ENCODE data around the gene DPYSL5.
A peak's percentile ranks its signal among the peaks of the same experiment; 100 is the strongest.

Gene DPYSL5

GRCh38 chr2:26846334-26847306 is 1.3 kb upstream of the DPYSL5 start:
- DNase-seq (ENCODE audit: low read depth) = peak; percentile 42

GRCh38 chr2:26847307-26847654 is 651 bp upstream of the DPYSL5 start:
- DNase-seq (ENCODE audit: low read depth) = no peak

- DNase-seq (ENCODE audit: low read depth) = no peak
These were observed 564 bp downstream of the DPYSL5 start for GRCh38 chr2:26848336-26849055.

- no peak for DNase-seq (ENCODE audit: low read depth)
These were observed 1.4 kb downstream of the DPYSL5 start for GRCh38 chr2:26849056-26849999.

GRCh38 chr2:26850000-26850431 is 2.1 kb downstream of the DPYSL5 start:
- no peak for DNase-seq (ENCODE audit: low read depth)

- no peak for DNase-seq (ENCODE audit: low read depth)
These were observed 2.6 kb downstream of the DPYSL5 start for GRCh38 chr2:26850505-26850904.

GRCh38 chr2:26852405-26853306 is 4.7 kb downstream of the DPYSL5 start:
- DNase-seq (ENCODE audit: low read depth) = no peak

- no peak for DNase-seq (ENCODE audit: low read depth)
These were observed 5.8 kb downstream of the DPYSL5 start for GRCh38 chr2:26853751-26854150.

GRCh38 chr2:26854283-26854827 is 6.4 kb downstream of the DPYSL5 start:
- DNase-seq (ENCODE audit: low read depth) = no peak

- DNase-seq (ENCODE audit: low read depth) = no peak
These were observed 7.5 kb downstream of the DPYSL5 start for GRCh38 chr2:26855466-26855865.

- no peak for DNase-seq (ENCODE audit: low read depth)
These were observed 11.7 kb downstream of the DPYSL5 start for GRCh38 chr2:26859622-26860021.

- DNase-seq (ENCODE audit: low read depth) = no peak
These were observed 12.4 kb downstream of the DPYSL5 start for GRCh38 chr2:26860211-26860850.

GRCh38 chr2:26861610-26862224 is 13.8 kb downstream of the DPYSL5 start:
- no peak for DNase-seq (ENCODE audit: low read depth)

GRCh38 chr2:26864226-26864625 is 16.3 kb downstream of the DPYSL5 start:
- DNase-seq (ENCODE audit: low read depth) = no peak

- DNase-seq (ENCODE audit: low read depth) = no peak
These were observed 16.7 kb downstream of the DPYSL5 start for GRCh38 chr2:26864646-26865045.

GRCh38 chr2:26870585-26871095 is 22.7 kb downstream of the DPYSL5 start:
- no peak for DNase-seq (ENCODE audit: low read depth)

GRCh38 chr2:26873286-26873983 is 25.5 kb downstream of the DPYSL5 start:
- no peak for DNase-seq (ENCODE audit: low read depth)

GRCh38 chr2:26874514-26874913 is 26.6 kb downstream of the DPYSL5 start:
- no peak for DNase-seq (ENCODE audit: low read depth)
